Stimulated activated CD4-positive, alpha-beta T cell treated with anti-CD3 and anti-CD28 coated beads, Interleukin-2, amount 100 ng/mL, for 4 hours (primary cell): ENCODE results near the gene DLG1.

Experiments used
- DNase-seq: peaks from one replicate; pipeline ENCODE4 v3.0.0-alpha.2; 2020; ENCODE audit warnings: low read depth

DLG1 gene

DNA sequence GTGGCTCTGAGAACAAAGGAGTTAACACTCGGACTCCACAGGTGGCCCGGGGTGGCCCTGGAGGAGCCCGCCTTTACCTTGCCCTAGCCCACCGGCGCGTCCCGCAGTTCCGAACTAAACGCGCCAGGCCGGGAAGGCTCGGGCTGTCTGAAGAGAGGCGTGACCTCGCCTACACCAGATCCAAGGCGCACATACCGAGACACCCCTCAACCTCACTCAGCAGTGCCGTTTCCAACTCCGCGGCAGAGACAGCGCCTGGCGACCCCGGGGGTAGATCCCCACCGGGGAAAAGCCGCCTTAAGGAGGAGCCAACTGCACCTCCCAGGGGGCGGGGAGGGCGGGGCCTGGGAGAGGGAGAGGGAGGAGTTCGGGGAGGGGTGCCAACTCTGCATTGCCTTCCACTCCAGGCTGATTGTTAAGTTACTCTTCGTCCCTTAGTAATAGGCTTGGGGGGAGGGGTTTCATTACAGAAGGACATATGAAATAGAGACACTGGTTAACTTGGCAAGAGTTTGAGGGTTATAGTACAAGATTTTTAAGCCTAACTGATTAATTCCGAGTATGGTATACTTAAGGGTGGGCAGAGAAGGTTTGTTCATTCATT is at the start of gene DLG1:
Gene DLG1 (minus strand): TSS at position 272 of the 604 bp plus-strand sequence. CDS start 1,408 bp downstream, outside the sequence.
- DNase-seq = peak; percentile 81

DNA sequence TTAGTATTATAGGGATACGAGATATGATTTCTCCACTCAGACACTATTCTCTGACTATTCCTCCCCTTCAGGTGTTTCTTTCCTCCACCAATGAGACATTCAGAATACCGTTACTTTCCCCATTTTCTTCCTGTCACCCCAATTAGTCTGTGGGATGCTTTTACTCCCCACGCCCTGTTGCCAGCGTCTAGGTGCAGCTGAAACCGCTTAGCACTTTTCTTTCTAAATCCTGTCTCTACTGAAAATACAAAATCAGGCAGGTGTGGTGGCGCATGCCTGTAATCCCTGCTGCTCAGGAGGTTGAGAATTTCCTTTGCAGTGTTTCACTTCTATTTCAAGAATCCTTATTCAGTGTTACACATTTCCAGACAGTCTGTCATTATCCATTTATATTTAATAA is 49.6 kb upstream of the DLG1 start:
- no peak for DNase-seq

GRCh38 chr3:197345390-197345789 is 47.0 kb upstream of the DLG1 start:
- no peak for DNase-seq

DNA sequence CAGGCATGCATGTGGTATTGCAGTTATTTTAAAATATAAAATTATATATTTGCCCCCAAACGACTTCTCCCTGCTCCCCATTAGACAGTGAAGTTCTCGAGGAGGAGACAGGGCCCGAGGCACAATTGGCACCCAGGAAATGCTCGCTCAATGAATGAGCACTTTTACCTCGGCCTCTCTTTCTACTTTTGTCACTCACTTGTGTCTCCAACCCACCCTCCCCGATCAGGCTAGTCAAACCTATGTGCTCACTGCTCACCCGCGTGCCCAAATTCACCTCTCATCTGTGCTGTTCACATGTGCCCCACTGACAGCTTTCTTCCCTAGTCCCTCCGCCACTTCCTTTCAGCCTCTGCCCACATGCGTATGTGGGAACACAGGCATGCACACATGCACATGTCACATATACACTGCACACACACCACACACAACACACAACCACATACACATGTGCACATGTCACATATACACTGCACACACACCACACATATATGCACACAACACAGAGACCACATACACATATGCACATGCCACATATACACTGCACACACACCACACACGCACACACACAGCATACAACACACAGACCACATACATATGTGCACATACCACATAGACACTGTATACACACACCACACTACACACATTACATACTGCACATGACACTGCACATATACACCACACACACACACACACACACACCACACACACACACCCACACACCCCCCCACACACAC is 46.3 kb upstream of the DLG1 start:
- no peak for DNase-seq

- DNase-seq = no peak
Observed at GRCh38 chr3:197343656-197344408, 45.4 kb upstream of the DLG1 start.

GRCh38 chr3:197343111-197343510 is 44.7 kb upstream of the DLG1 start:
- no peak for DNase-seq

GRCh38 chr3:197340521-197340871 is 42.1 kb upstream of the DLG1 start:
- DNase-seq = no peak

DNA sequence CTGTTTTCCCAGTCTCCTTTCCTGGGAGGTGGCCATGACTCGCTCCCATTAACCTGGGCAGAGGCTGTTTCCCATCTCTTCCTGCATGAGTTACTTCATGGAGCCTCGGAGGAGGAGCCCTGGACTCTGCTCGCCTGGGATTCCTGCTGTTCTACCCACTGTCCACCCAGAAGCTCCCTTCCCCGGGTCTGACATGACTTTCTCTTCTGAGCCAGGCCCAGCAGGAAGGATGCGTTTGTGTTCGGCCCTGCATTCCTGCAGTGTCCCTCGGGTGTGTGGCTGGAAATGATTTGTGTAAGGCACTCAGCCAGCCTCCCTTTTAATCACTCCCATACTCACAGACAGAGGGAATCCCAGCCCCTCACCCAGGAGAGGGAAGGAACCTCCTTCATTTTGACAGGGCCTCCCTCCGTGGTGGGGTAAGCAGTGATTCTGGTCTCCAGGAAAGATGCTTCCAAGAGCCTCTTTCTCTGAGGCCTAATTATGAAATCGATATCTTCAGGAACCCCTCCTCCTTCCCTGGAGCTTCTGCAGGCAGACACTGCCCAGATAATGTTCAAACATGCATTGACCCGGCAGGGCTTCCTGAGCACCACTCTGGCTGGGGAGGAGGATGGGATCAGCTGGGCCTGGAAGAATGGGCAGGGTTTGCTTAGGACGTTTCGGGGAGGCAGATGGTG is 41.6 kb upstream of the DLG1 start:
- DNase-seq = no peak

DNA sequence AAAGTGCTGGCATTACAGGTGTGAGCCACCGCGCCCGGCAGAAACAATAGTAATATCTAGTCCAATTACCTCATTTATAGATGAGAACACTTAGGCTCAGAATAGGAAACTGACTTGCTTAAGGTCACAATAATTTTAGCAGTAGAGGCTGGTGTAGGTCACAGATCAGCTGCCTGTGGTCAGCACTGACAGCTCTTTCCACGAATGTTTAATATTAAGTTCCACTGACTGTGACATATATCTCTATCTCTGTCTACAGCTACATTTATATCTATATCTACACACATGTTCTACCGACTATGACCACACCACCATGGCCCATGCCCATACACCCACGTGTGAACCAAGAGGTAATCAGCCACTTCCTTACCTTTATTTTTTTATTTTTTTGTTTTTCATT is 40.2 kb upstream of the DLG1 start:
- DNase-seq = no peak

DNA sequence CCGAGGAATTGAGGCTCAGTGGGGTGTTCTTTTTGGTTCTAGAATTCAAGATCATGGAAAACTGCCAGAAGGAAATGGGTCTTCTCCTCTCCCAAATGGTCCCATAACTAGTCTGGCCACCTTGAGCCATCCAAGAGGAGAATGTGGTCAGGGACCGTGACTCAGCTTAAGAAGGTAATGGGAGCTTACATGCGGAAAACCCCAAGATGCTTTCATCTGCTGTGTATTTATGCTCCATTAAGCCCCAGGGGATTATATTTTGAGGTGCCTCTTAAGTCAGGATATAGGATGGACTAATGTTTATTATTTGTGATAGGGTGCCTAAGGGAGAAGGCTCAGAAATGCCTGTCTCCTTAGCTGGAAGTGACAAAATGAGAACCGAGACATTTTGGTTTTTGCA is 39.2 kb upstream of the DLG1 start:
- no peak for DNase-seq

DNA sequence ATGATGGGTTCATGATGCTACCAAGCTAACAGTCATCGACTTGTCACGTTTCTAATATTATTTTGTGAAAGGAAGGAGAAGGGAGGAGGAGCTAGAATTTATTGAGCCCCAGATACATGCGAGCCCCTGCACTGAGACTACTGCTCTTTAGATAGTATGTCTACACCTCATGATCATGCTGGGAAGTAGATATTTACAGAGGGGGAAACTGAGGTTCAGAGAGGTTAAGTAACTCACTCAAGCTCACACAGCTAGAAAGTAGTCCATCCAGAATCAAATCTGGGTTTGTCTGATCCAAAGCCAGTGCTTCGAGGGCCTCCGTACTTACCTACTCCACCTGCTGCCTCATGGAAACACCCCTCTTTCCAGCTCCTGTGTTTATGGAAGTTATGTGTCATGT is 38.8 kb upstream of the DLG1 start:
- no peak for DNase-seq

DNA sequence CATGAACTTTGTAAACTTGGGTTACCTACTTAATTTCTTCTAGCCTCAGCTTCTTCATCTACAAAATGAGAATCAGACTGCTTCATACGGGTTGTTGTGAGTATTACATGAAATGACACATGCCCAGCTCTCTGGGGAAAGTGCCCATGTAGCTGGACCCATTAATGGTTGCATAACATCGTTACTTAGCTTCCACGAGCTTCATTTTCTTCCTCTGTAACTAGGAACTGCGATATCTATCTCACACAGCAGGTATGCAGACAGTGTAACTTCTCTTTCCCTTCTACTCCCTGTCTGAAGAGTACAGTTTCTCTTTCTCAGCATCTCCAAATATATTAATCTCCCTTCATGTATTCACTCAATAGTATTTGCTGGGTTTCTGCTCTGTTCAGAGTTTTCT is 37.9 kb upstream of the DLG1 start:
- DNase-seq = no peak

DNA sequence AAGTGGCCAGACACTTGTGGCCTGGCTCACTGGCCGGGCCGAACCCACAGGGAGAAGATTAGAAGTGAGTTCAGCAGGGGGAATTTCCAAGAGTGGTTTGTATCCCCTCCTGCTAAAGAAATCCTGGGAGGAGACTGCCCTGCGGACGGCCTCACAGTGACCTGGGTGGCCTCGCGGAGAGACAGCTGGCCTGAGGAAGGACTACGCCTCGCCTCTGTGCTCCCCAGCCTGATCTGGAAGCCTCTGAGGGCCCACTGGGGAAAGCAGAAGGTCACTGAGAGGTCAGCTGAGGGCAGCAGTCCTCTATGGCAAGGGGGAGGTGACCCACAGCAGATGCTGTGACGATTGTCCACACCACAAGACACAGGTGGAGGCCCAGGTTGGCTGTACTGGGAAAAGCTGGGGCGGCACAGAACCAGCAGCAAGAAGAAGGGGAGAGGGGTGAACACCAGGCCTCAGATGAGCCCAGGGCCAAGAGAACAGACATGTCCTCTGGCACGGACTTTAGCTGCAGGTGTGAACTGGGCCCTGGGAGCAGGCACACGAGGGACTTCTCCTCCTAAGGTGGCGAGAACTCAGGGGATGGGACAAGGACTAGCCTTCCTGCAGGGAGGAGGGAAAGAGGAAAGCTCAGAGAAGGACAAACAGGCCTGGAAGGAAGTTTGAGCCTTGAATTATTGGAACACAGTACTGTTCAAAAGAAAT is 37.2 kb upstream of the DLG1 start:
- DNase-seq = no peak

DNA sequence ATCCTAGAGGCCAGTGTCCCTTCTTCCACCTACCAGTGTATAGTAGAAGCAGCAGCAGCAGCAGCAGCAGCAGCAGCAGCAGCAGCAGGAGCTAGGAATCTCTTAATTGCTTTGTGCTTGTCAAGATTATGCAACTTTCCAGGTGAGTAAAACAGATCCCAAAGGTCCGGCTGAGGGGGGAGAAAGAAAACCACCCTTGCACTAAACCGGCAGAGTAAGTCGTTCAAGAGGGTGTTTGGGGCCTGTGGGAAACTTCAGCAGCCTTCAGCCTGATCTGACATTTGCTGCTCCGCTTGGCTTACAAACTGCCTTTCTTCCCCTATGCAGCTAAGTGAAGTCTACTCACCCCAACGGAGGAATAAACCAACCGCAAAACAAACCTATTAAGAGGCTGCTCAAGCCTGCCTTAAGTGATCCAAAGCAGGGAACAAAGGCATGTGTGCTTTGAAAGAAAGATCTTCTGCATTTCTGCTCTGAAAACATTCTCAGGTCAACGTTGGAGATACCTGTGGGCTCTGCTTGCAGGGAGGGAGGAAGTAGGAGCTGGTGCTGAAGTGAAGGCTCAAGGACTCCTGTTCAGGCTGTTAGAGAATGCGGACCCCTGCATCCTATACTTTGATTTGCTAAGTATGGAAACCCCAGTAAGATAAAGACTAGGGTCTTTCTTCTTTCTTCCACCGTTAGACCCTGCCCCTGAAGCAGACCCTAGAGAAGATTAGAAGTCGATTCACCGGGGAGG is 35.7 kb upstream of the DLG1 start:
- DNase-seq = no peak

DNA sequence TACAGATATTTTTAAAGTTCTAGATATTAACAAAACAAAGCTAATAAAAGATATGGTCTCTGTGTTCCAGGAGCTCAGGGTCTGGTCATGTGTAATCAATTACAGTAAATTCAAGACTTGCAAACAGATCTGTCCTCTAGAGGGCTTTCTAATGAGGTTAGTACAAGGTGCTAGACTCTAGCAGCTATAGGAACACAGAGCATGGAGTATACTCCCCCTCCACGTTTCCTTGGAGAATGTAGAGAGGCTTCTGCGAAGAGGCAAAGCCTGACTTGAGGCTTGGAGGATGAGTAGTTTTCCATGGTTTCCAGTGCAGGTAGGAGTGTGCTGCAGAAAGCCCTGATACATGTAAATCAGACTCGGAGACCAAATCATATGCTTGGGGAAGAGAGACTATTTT is 32.7 kb upstream of the DLG1 start:
- DNase-seq = no peak

DNA sequence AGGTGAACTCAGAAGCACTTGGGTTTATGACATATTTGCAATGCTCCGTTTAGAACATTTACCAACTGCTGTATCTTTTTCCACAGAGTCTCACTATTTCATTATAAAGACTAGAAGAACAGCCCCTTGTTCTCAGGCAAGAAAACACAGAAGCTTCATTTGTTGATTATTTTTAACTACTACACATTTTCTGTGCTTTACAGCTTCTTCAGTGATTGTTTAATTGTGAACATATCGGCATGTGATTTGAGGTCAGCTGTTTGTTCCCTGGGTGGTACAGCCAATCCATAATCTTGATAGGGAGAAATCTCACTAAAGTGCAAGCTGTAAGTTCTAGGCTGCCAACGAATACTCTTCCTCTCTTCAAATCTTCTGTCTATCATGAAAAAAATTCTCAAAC is 31.0 kb upstream of the DLG1 start:
- DNase-seq = no peak

DNA sequence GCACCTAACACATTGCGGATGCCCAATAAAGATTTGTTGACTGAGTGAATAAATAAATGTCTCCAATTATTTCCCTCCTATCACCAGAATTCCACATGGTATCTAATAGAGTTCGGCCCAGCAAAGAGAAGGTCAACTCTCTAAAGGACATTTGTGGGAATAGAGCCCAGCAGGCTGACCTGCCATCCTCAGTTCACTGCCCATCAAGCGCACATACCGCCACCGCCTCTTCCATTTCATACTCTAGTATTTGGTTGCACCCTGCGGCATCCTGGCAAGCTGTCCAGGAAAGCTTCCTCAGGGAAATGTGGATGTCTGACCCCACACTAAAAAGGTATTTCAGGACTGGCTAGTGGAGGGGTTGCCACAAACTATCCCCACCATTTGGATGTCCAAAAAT is 29.8 kb upstream of the DLG1 start:
- DNase-seq = no peak

- no peak for DNase-seq
Observed at GRCh38 chr3:197327701-197328100, 29.3 kb upstream of the DLG1 start.

DNA sequence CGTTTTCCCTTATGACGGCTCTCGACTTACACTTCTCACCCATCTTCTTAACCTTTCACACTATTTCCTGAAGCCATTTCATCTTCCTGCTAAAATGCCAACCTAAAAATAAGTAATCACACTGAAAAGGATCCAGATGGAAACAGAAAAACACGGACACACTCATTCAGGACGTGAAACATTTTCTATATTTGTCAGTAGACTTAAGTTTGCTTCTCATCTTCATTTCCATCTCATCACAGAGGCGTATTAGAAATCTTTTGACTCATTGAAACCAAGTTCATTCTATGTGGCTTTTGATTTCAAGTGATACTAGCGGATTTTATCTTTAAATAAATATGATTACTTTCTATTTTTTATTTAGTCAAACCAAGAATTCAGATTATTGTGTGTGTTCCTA is 27.4 kb upstream of the DLG1 start:
- DNase-seq = no peak

GRCh38 chr3:197322149-197322548 is 23.7 kb upstream of the DLG1 start:
- DNase-seq = no peak

DNA sequence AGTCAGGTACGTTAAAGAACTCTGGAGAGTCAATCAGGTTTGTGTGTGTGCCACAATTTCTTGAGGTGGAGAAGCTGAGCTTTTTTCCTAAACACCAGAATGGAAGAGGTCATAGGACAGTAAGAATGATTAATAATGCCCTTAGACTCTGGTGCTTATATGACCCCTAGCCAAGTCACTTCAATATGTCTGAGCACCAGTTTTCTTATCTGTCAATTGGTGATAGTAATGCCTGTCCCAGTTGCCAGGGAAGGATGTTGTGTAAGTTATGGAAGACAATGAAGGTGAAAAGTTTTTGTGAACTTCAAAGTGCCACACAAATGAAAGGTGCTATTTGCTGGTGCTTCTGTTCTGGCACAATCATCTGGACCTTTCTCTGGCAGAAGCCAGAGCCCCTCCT is 22.2 kb upstream of the DLG1 start:
- DNase-seq = no peak
